Skeletal muscle tissue (tissue), 4 donors: ENCODE measurements around the gene SBF2. TPM values are rescaled to one million over a fixed set of nuclear protein-coding genes. Genes with fewer than 3 reads are reported as not detected.
"Not testable (repeated sequence)": the region's sequence is repeated elsewhere in the genome, so short reads cannot be mapped to it uniquely, and the experiment has no call there.

Experiments
- H3K27ac ChIP-seq: one replicate; pipeline ENCODE4 v1.7.0; 2013; ENCODE audit warnings: mild to moderate bottlenecking, low read depth, low read length, inconsistent platforms
- H3K27me3 ChIP-seq, 3 donors: one replicate each; pipeline ENCODE4 v1.7.0; 2013; ENCODE audit warnings: low read length in 3 of 3; ENCODE audit not compliant: control insufficient read depth in 3 of 3, insufficient read depth in 3 of 3
- H3K36me3 ChIP-seq, 3 donors: one replicate each; pipeline ENCODE4 v1.7.0; 2013; ENCODE audit warnings: low read length in 3 of 3; ENCODE audit not compliant: control insufficient read depth in 3 of 3, insufficient read depth in 3 of 3
- H3K4me1 ChIP-seq, 3 donors: one replicate each; pipeline ENCODE4 v1.7.0; 2013; ENCODE audit warnings: low read length in 3 of 3, mild to moderate bottlenecking in 3 of 3; ENCODE audit not compliant: control insufficient read depth in 3 of 3, insufficient read depth in 3 of 3
- H3K4me3 ChIP-seq, 3 donors: one replicate each; pipeline ENCODE4 v1.7.0; 2013; ENCODE audit warnings: low read length in 3 of 3
- H3K9ac ChIP-seq, 3 donors: one replicate each; pipeline ENCODE4 v1.7.0; 2013; ENCODE audit warnings: low read length in 3 of 3, mild to moderate bottlenecking in 3 of 3, moderate library complexity in 2 of 3, low read depth in 1 of 3
- H3K9me3 ChIP-seq, 3 donors: one replicate each; pipeline ENCODE4 v1.7.0; 2013; ENCODE audit warnings: low read length in 3 of 3; ENCODE audit not compliant: control insufficient read depth in 3 of 3
- total RNA-seq: library from RNA; depleted of rRNA; stranded (reverse); fragments of >200 nt; gene quantifications from one replicate; pipeline ENCODE4 v1.2.3, GENCODE V29; 2014
- donor health status: Osteomylitis.

Gene SBF2
- total RNA-seq, 1 donor from 2014 or later = 34.4 TPM

- no peaks in the 10 kb centered on the region for H3K4me1 ChIP-seq
- no peaks in the 10 kb centered on the region for H3K27me3 ChIP-seq
- no peaks in the 10 kb centered on the region for H3K36me3 ChIP-seq
- H3K27ac ChIP-seq = no peak overlapping the region
- no peaks in the 10 kb centered on the region for H3K9me3 ChIP-seq
- no peak overlapping the region for H3K9ac ChIP-seq
- H3K4me3 ChIP-seq = no peak overlapping the region
Measured at GRCh38 chr11:10272132-10272531, 21.9 kb downstream of the SBF2 start.

- Histone ChIP-seq H3K4me1 (no peaks in the 10 kb centered on the region), H3K4me3 (no peak overlapping the region), H3K36me3 (no peaks in the 10 kb centered on the region), H3K9ac (no peak overlapping the region), H3K9me3 (no peaks in the 10 kb centered on the region), H3K27me3 (no peaks in the 10 kb centered on the region), H3K27ac (no peak overlapping the region)
Measured at GRCh38 chr11:10268746-10269488, 25.1 kb downstream of the SBF2 start.

GRCh38 chr11:10267821-10268220, 26.2 kb downstream of the SBF2 start:
- H3K4me1 ChIP-seq = no peaks in the 10 kb centered on the region
- H3K27me3 ChIP-seq = no peaks in the 10 kb centered on the region
- H3K9me3 ChIP-seq = no peaks in the 10 kb centered on the region
- no peak overlapping the region for H3K27ac ChIP-seq
- H3K36me3 ChIP-seq = no peaks in the 10 kb centered on the region
- H3K9ac ChIP-seq = no peak overlapping the region
- no peak overlapping the region for H3K4me3 ChIP-seq

GRCh38 chr11:10265936-10266335, 28.1 kb downstream of the SBF2 start:
- no peak overlapping the region for H3K9ac ChIP-seq
- no peak overlapping the region for H3K4me3 ChIP-seq
- no peaks in the 10 kb centered on the region for H3K9me3 ChIP-seq
- no peaks in the 10 kb centered on the region for H3K4me1 ChIP-seq
- no peaks in the 10 kb centered on the region for H3K27me3 ChIP-seq
- no peaks in the 10 kb centered on the region for H3K36me3 ChIP-seq
- no peak overlapping the region for H3K27ac ChIP-seq

- not testable (repeated sequence) for H3K36me3 ChIP-seq, H3K9me3 ChIP-seq, H3K27ac ChIP-seq, H3K4me3 ChIP-seq, H3K27me3 ChIP-seq, H3K9ac ChIP-seq, H3K4me1 ChIP-seq
Measured at GRCh38 chr11:10264716-10265115, 29.3 kb downstream of the SBF2 start.

- Histone ChIP-seq H3K36me3 (no peaks in the 10 kb centered on the region), H3K27ac (no peak overlapping the region), H3K4me1 (no peaks in the 10 kb centered on the region), H3K9ac (no peak overlapping the region), H3K27me3 (no peaks in the 10 kb centered on the region), H3K4me3 (no peak overlapping the region), H3K9me3 (no peaks in the 10 kb centered on the region)
Measured at GRCh38 chr11:10263929-10264328, 30.1 kb downstream of the SBF2 start.

GRCh38 chr11:10261821-10262220, 32.2 kb downstream of the SBF2 start:
- no peak overlapping the region for H3K4me3 ChIP-seq
- no peaks in the 10 kb centered on the region for H3K36me3 ChIP-seq
- H3K4me1 ChIP-seq = no peaks in the 10 kb centered on the region
- H3K27ac ChIP-seq = no peak overlapping the region
- H3K9me3 ChIP-seq = no peaks in the 10 kb centered on the region
- H3K9ac ChIP-seq = no peak overlapping the region
- H3K27me3 ChIP-seq = no peaks in the 10 kb centered on the region

GRCh38 chr11:10257478-10257877, 36.5 kb downstream of the SBF2 start:
- no peaks in the 10 kb centered on the region for H3K36me3 ChIP-seq

GRCh38 chr11:10255388-10256125, 38.5 kb downstream of the SBF2 start:
- no peaks in the 10 kb centered on the region for H3K27me3 ChIP-seq
- no peak overlapping the region for H3K9ac ChIP-seq
- no peaks in the 10 kb centered on the region for H3K4me1 ChIP-seq
- no peaks in the 10 kb centered on the region for H3K9me3 ChIP-seq
- H3K27ac ChIP-seq = no peak overlapping the region
- H3K4me3 ChIP-seq = no peak overlapping the region
- H3K36me3 ChIP-seq = no peaks in the 10 kb centered on the region

More at GRCh38 chr11:10257478-10257877, 36.5 kb downstream of the SBF2 start:
- no peak overlapping the region for H3K27ac ChIP-seq
- H3K9me3 ChIP-seq = no peaks in the 10 kb centered on the region
- no peaks in the 10 kb centered on the region for H3K27me3 ChIP-seq
- H3K4me1 ChIP-seq = no peaks in the 10 kb centered on the region
- no peak overlapping the region for H3K4me3 ChIP-seq
- H3K9ac ChIP-seq = no peak overlapping the region

- H3K36me3 ChIP-seq, H3K9me3 ChIP-seq, H3K27me3 ChIP-seq, H3K27ac ChIP-seq, H3K4me1 ChIP-seq, H3K4me3 ChIP-seq, H3K9ac ChIP-seq: not testable (repeated sequence)
Measured at GRCh38 chr11:10249448-10250131, 44.4 kb downstream of the SBF2 start.
